H1 (cell line): Measurements from ENCODE around the gene POLR3E. TPM values are rescaled to one million over a fixed set of nuclear protein-coding genes. Genes with fewer than 3 reads are reported as not detected.

Experiments
- CTCF ChIA-PET: fragments of 300-600 bp; sonication (Branson Sonifier 250); formaldehyde crosslinking; loops from one replicate; lab custom pipeline; 2021; ENCODE audit not compliant: partially characterized antibody; lab: Charles Lee
- POLR2A ChIA-PET: fragments of 300-600 bp; sonication (Branson Sonifier 250); formaldehyde crosslinking; loops from one replicate; lab custom pipeline; 2021; ENCODE audit warnings: inconsistent platforms; ENCODE audit not compliant: partially characterized antibody; lab: Charles Lee
- DNase-seq, 2 experiments: peaks; one replicate each; pipeline versions ENCODE4 v3.0.0 to v3.0.0-alpha.2; 2010 to 2022; ENCODE audit warnings: low spot score in 2 of 2, low read depth in 1 of 2, mixed read lengths in 1 of 2
- FAIRE-seq: peaks from 2 replicates; lab custom pipeline; 2011; peaks lifted over from hg19 to GRCh38; lab: Jason Lieb, UNC
- H2AFZ ChIP-seq: 2 replicates; pipeline ENCODE4 v1.8.1; 2012; ENCODE audit warnings: low read length, inconsistent platforms
- H2AK5ac ChIP-seq: 2 replicates; pipeline ENCODE4 v1.6.1; 2013; ENCODE audit warnings: low read depth, low read length
- H2BK120ac ChIP-seq: replicated peaks from 2 replicates; pipeline ENCODE3; 2013; ENCODE audit warnings: low read depth, low read length, inconsistent platforms
- H2BK12ac ChIP-seq: 2 replicates; pipeline ENCODE4 v1.6.1; 2013; ENCODE audit warnings: low read depth, low read length
- H2BK15ac ChIP-seq: 2 replicates; pipeline ENCODE4 v1.6.1; 2013; ENCODE audit warnings: low read length
- H2BK20ac ChIP-seq: 2 replicates; pipeline ENCODE4 v1.6.1; 2013; ENCODE audit warnings: low read length
- H2BK5ac ChIP-seq: 2 replicates; pipeline ENCODE4 v1.6.1; 2013; ENCODE audit warnings: low read depth, low read length
- H3K14ac ChIP-seq: 2 replicates; pipeline ENCODE4 v1.6.1; 2013; ENCODE audit warnings: inconsistent platforms; ENCODE audit not compliant: insufficient read length
- H3K18ac ChIP-seq: 2 replicates; pipeline ENCODE4 v1.6.1; 2013; ENCODE audit warnings: low read length; ENCODE audit errors: extremely low read depth
- H3K23ac ChIP-seq: 2 replicates; pipeline ENCODE4 v1.6.1; 2013; ENCODE audit warnings: inconsistent platforms; ENCODE audit not compliant: insufficient read length
- H3K23me2 ChIP-seq: 2 replicates; pipeline ENCODE4 v1.6.1; 2013; ENCODE audit warnings: low read depth, low read length
- H3K27ac ChIP-seq: 2 replicates; pipeline ENCODE4 v1.6.1; 2011; ENCODE audit warnings: low read depth, low read length, inconsistent platforms
- H3K27me3 ChIP-seq, 4 experiments: replicated peaks in 1 of 4; 1 replicate in 1 of 4; 2 replicates in 3 of 4; pipeline versions ENCODE4 v1.6.1 to v1.8.1; 2011 to 2013; ENCODE audit warnings: low read length in 3 of 4, mild to moderate bottlenecking in 3 of 4, inconsistent platforms in 2 of 4, mixed read lengths in 2 of 4, moderate library complexity in 1 of 4; ENCODE audit not compliant: control insufficient read depth in 3 of 4, insufficient read depth in 3 of 4; ENCODE audit errors: extremely low read depth in 1 of 4
- H3K36me3 ChIP-seq, 4 experiments: 2 replicates each; pipeline versions ENCODE4 v1.6.1 to v1.8.1; 2011 to 2013; ENCODE audit warnings: mild to moderate bottlenecking in 4 of 4, low read length in 3 of 4, moderate library complexity in 2 of 4, control low read depth in 1 of 4, inconsistent platforms in 1 of 4; ENCODE audit not compliant: insufficient read depth in 4 of 4, control insufficient read depth in 2 of 4
- H3K4ac ChIP-seq: replicated peaks from 2 replicates; pipeline ENCODE3; 2013; ENCODE audit warnings: low read length, low read depth, mixed read lengths, inconsistent platforms; ENCODE audit not compliant: insufficient read length
- H3K4me1 ChIP-seq, 4 experiments: replicated peaks in 1 of 4; 1 replicate in 1 of 4; 2 replicates in 3 of 4; pipeline versions ENCODE4 v1.6.1 to v1.8.1; 2011 to 2013; ENCODE audit warnings: low read length in 3 of 4, inconsistent platforms in 2 of 4, mixed read lengths in 1 of 4; ENCODE audit not compliant: insufficient read depth in 4 of 4, control insufficient read depth in 3 of 4
- H3K4me2 ChIP-seq, 2 experiments: 2 replicates each; pipeline versions ENCODE4 v1.6.1 to v1.8.1; 2011 to 2013; ENCODE audit warnings: low read depth in 2 of 2, low read length in 2 of 2, control low read depth in 1 of 2, inconsistent platforms in 1 of 2, mild to moderate bottlenecking in 1 of 2; ENCODE audit not compliant: insufficient read depth in 1 of 2
- H3K4me3 ChIP-seq, 4 experiments: fragments of 200-600, 300-600 bp in 1 of 4; sonication (generic), shearing (Covaris generic), sonication (Bioruptor Twin) in 1 of 4; 2 replicates each; pipeline versions ENCODE4 v1.5.1 to v1.8.1; 2011 to 2016; ENCODE audit warnings: low read length in 4 of 4, low read depth in 3 of 4, control low read depth in 2 of 4, inconsistent platforms in 2 of 4, mild to moderate bottlenecking in 2 of 4, mixed read lengths in 1 of 4, moderate library complexity in 1 of 4; ENCODE audit not compliant: insufficient read depth in 2 of 4; ENCODE audit errors: extremely low read depth in 1 of 4
- H3K56ac ChIP-seq: replicated peaks from 2 replicates; pipeline ENCODE3; 2013; ENCODE audit warnings: low read depth, mild to moderate bottlenecking, mixed read lengths, low read length, inconsistent platforms; ENCODE audit not compliant: insufficient read length
- H3K79me1 ChIP-seq: 2 replicates; pipeline ENCODE4 v1.6.1; 2013; ENCODE audit warnings: low read depth, low read length, control low read depth
- H3K79me2 ChIP-seq, 2 experiments: 2 replicates each; pipeline versions ENCODE4 v1.6.1 to v1.8.1; 2012 to 2013; ENCODE audit warnings: low read length in 2 of 2, mild to moderate bottlenecking in 2 of 2, inconsistent platforms in 1 of 2; ENCODE audit not compliant: insufficient read depth in 2 of 2, control insufficient read depth in 1 of 2
- H3K9ac ChIP-seq, 4 experiments: replicated peaks in 1 of 4; 1 replicate in 1 of 4; 2 replicates in 3 of 4; pipeline versions ENCODE4 v1.6.1 to v1.8.1; 2011 to 2013; ENCODE audit warnings: low read depth in 3 of 4, low read length in 3 of 4, control low read depth in 2 of 4, mild to moderate bottlenecking in 2 of 4, moderate library complexity in 2 of 4, inconsistent platforms in 1 of 4; ENCODE audit errors: extremely low read depth in 1 of 4
- H3K9me3 ChIP-seq, 2 experiments: 2 replicates each; pipeline versions ENCODE4 v1.6.1 to v1.8.1; 2012 to 2013; ENCODE audit warnings: mild to moderate bottlenecking in 2 of 2, moderate library complexity in 2 of 2, control low read depth in 1 of 2, inconsistent platforms in 1 of 2, low read depth in 1 of 2, low read length in 1 of 2, mixed read lengths in 1 of 2; ENCODE audit not compliant: insufficient read depth in 2 of 2
- H4K20me1 ChIP-seq, 2 experiments: replicated peaks in 1 of 2; 2 replicates each; pipeline versions ENCODE3 to v1.8.1; 2011 to 2013; ENCODE audit warnings: inconsistent platforms in 2 of 2, low read length in 2 of 2, mild to moderate bottlenecking in 1 of 2; ENCODE audit not compliant: insufficient read depth in 2 of 2, control insufficient read depth in 1 of 2
- H4K5ac ChIP-seq: 2 replicates; pipeline ENCODE4 v1.6.1; 2013; ENCODE audit warnings: low read length, low read depth, mixed read lengths, inconsistent platforms; ENCODE audit not compliant: insufficient read length
- H4K8ac ChIP-seq: 2 replicates; pipeline ENCODE4 v1.8.0; 2013; ENCODE audit warnings: mild to moderate bottlenecking, moderate library complexity, low read length, inconsistent platforms; ENCODE audit not compliant: insufficient read depth; ENCODE audit errors: extremely low read depth
- H4K91ac ChIP-seq: replicated peaks from 2 replicates; pipeline ENCODE3; 2013; ENCODE audit warnings: low read length, mixed read lengths, inconsistent platforms; ENCODE audit not compliant: insufficient read length
- CEBPB ChIP-seq: IDR thresholded peaks from 2 replicates; pipeline ENCODE4 v1.6.1; 2012; ENCODE audit warnings: low read depth, low read length
- CTCF ChIP-seq, 3 experiments: IDR thresholded peaks; 1 replicate in 2 of 3; 2 replicates in 1 of 3; pipeline versions ENCODE4 v1.5.1 to v1.6.1; 2011; ENCODE audit warnings: low read length in 3 of 3, mild to moderate bottlenecking in 3 of 3, inconsistent platforms in 2 of 3, low read depth in 1 of 3, moderate library complexity in 1 of 3; ENCODE audit not compliant: insufficient read depth in 1 of 3; ENCODE audit errors: control extremely low read depth in 1 of 3
- NANOG ChIP-seq: IDR thresholded peaks from 2 replicates; pipeline ENCODE4 v1.6.1; 2011; ENCODE audit warnings: low read length, low read depth, mild to moderate bottlenecking, inconsistent platforms; ENCODE audit not compliant: insufficient read depth, poor library complexity, severe bottlenecking
- POLR2AphosphoS5 ChIP-seq: IDR thresholded peaks from 2 replicates; pipeline ENCODE4 v1.6.1; 2011; ENCODE audit warnings: low read depth, low read length
- RBBP5 ChIP-seq: IDR thresholded peaks from 2 replicates; pipeline ENCODE4 v1.7.1; 2012; ENCODE audit warnings: low read depth, mild to moderate bottlenecking, inconsistent platforms, low read length, moderate library complexity, borderline replicate concordance
- SP1 ChIP-seq: IDR thresholded peaks from 2 replicates; pipeline ENCODE4 v1.6.1; 2011; ENCODE audit warnings: low read depth, low read length
- WGBS, 2 experiments: shearing (Covaris generic) in 1 of 2; methylation state at CpG; one replicate each; pipeline versions ENCODE4 v1.1.6 to v1.1.7; 2013 to 2015; ENCODE audit warnings: low lambda C conversion rate in 2 of 2, mixed read lengths in 2 of 2, inconsistent platforms in 1 of 2, low coverage in 1 of 2, missing lambda C conversion rate in 1 of 2; ENCODE audit not compliant: insufficient replicate concordance in 2 of 2, insufficient coverage in 1 of 2, insufficient read length in 1 of 2; ENCODE audit errors: extremely low coverage in 1 of 2, missing lambda C conversion rate in 1 of 2; 5-methylcytosine and 5-hydroxymethylcytosine counted together
- polyA plus RNA-seq, 7 experiments: library from polyadenylated mRNA; depleted of rRNA in 3 of 7; stranded (reverse) in 5 of 7; unstranded in 2 of 7; fragments of >200 nt in 5 of 7; fragments of 200-250 nt in 2 of 7; gene quantifications; 1 replicate in 5 of 7; 2 replicates in 1 of 7; 4 replicates in 1 of 7; pipeline versions ENCODE4 v1.2.1 to v1.2.3, GENCODE V29; 2011 to 2013; ENCODE audit warnings: missing spikeins in 2 of 7, mixed read lengths in 2 of 7
- total RNA-seq: library from RNA; stranded (reverse); fragmentation: NEBNext Ultra II Directional; extraction: Animal tissue kit (Norgen Biotek cat#: 25700); gene quantifications from 2 replicates; pipeline ENCODE4 v1.2.1, GENCODE V29; 2021

The POLR3E gene
- total and polyA plus RNA-seq, 2 of the 8 experiments (the other 6 are each of a cell fraction or from before 2014, with no cell fraction given), result 96.5 to 125 TPM

DNA sequence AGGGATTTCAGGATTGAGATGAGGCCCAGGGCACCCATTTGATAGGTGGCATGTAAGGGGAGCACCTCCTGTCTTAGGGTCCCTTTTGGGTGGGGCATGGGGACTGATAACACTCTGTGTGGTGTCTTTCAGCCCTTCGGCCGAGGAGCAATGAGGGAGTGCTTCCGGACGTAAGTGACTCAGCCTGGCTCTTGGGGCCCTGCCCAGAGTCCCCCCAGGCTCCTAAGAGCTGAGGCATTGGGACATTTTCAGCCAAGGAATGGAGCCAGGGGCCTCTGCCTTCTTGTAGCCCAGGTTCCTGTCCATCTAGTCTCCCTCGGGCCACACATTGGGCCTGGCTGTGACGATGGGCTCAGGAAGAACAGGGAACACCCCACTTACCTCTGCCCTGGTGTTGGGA lies 46.7 kb upstream of the POLR3E start:
- H3K4ac ChIP-seq, result no peak overlapping the region
- H2BK5ac ChIP-seq, result no peak overlapping the region
- H3K9me3 ChIP-seq, result 0 out of 4 replicates have a peak, but pooled peaks cover 0 to 2% of the 10 kb centered on the region in 2 experiments
- no peak overlapping the region for H4K8ac ChIP-seq
- H3K56ac ChIP-seq, result no peak overlapping the region
- H4K91ac ChIP-seq, result no peak overlapping the region
- H2BK15ac ChIP-seq, result no peak overlapping the region
- H2BK20ac ChIP-seq, result no peak overlapping the region
- no peak overlapping the region for H3K27ac ChIP-seq
- WGBS, 2 experiments, result 94% methylated on average over 6 of the region's 6 CpGs; no CpG with 5 or more reads in 1 of the 2 experiments
- ChIA-PET POLR2A (interaction anchor here (0.8 kb wide), 1 partner anchor 23 kb away, joined by 4 read pairs; no protein-coding TSS in a partner anchor), CTCF (interaction anchor here (1.1 kb wide), 1 partner anchor 44 kb away, joined by 4 read pairs; the partner anchor contains the start of gene EEF2K)
- no peak overlapping the region for H3K14ac ChIP-seq
- peaks cover 0 to 1% of the 10 kb centered on the region in 2 experiments for H4K20me1 ChIP-seq
- peaks cover 0 to 9% (median 4%) of the 10 kb centered on the region in 4 experiments; a peak in 6 of 8 replicates for H3K36me3 ChIP-seq
- no peak overlapping the region for H3K4me3 ChIP-seq
- TF ChIP-seq POLR2AphosphoS5, result no peak
- no peak for TF ChIP-seq CTCF (IDR thresholded peaks at IDR 0.05; ENCODE audit: control extremely low read depth in 1 of 3, insufficient read depth in 1 of 3, low read depth in 1 of 3, low read length in 3 of 3)
- TF ChIP-seq NANOG, result no peak
- TF ChIP-seq RBBP5, result no peak
- no peak for TF ChIP-seq CEBPB
- TF ChIP-seq SP1, result no peak
- H2BK12ac ChIP-seq, result no peak overlapping the region
- no peak overlapping the region for H3K9ac ChIP-seq
- H4K5ac ChIP-seq, result no peak overlapping the region
- no peaks in the 10 kb centered on the region for H3K27me3 ChIP-seq
- DNase-seq (no peak), FAIRE-seq (no peak)
- no peaks in the 10 kb centered on the region for H3K23me2 ChIP-seq
- no peak overlapping the region for H3K4me2 ChIP-seq
- H2AK5ac ChIP-seq, result no peak overlapping the region
- no peak overlapping the region for H2AFZ ChIP-seq
- no peaks in the 10 kb centered on the region for H3K79me2 ChIP-seq
- H3K23ac ChIP-seq, result no peak overlapping the region
- H3K79me1 ChIP-seq, result no peaks in the 10 kb centered on the region
- H2BK120ac ChIP-seq, result no peak overlapping the region
- H3K4me1 ChIP-seq, result no peaks in the 10 kb centered on the region
- no peak overlapping the region for H3K18ac ChIP-seq
